ENCODE results near the gene TFRC. TPM values are rescaled to one million over a fixed set of nuclear protein-coding genes. Genes with fewer than 3 reads are reported as not detected.
"Not testable (repeated sequence)": the region's sequence is repeated elsewhere in the genome, so short reads cannot be mapped to it uniquely, and the experiment has no call there.

The TFRC gene
- total RNA-seq, 1 experiment from 2014 or later: 143 TPM

GRCh38 chr3:196000360-196000950, 81.4 kb downstream of the TFRC start:
- DNase-seq (ENCODE audit: low spot score); H3K4me1 Mint-ChIP-seq; H3K36me3 Mint-ChIP-seq; H3K4me3 Mint-ChIP-seq; H3K27ac Mint-ChIP-seq; POLR2A ChIA-PET; ATAC-seq; H3K9me3 Mint-ChIP-seq: not testable (repeated sequence)
- H3K27me3 Mint-ChIP-seq (ENCODE audit: low read depth): peaks cover 15% of the 10 kb centered on the region
- CTCF ChIA-PET: interaction anchor here (0.6 to 0.7 kb wide), 3 partner anchors 184 to 444 kb away, joined by 3 read pairs; no protein-coding TSS in a partner anchor

- H3K36me3 Mint-ChIP-seq: no peaks in the 10 kb centered on the region
- no peak overlapping the region for H3K4me3 Mint-ChIP-seq
- ChIA-PET POLR2A (no interaction called here), CTCF (interaction anchor here (0.6 to 0.7 kb wide), 3 partner anchors 184 to 444 kb away, joined by 3 read pairs; no protein-coding TSS in a partner anchor)
- DNase-seq (ENCODE audit: low spot score): no peak
- peaks cover 9% of the 10 kb centered on the region; the same call in 1 of the 2 replicates for H3K9me3 Mint-ChIP-seq
- ATAC-seq: no peak
- no peak for TF ChIP-seq ZNF281 (CRISPR knock-in tag; IDR thresholded peaks at IDR 0.05)
- no peaks in the 10 kb centered on the region for H3K4me1 Mint-ChIP-seq
- peaks cover 16% of the 10 kb centered on the region for H3K27me3 Mint-ChIP-seq (ENCODE audit: low read depth)
- no peak overlapping the region for H3K27ac Mint-ChIP-seq
Measured at GRCh38 chr3:195999896-196000295, 82.0 kb downstream of the TFRC start.

Other genes starting within 250 kb of the TFRC start
- gene TNK2, start 173.5 kb downstream of the TFRC start, total RNA-seq (2021): 58.4 to 65.1 TPM (median 61.6 TPM) in 3 replicates
- gene ZDHHC19, start 129.3 kb upstream of the TFRC start, total RNA-seq (2021): 4.4 to 5.2 TPM (median 4.5 TPM) in 3 replicates
- 6.9 to 8.4 TPM (median 7.6 TPM) in 3 replicates for gene SLC51A, start 134.4 kb upstream of the TFRC start, total RNA-seq (2021)
- 22.4 to 28.5 TPM (median 23.5 TPM) in 3 replicates for gene PCYT1A, start 205.6 kb upstream of the TFRC start, total RNA-seq (2021)
- 10.0 to 13.6 TPM (median 11.4 TPM) in 3 replicates for gene DYNLT2B, start 236.2 kb upstream of the TFRC start, total RNA-seq (2021)

Measured in WTC11 (cell line).